Stimulated activated CD4-positive, alpha-beta T cell treated with anti-CD3 and anti-CD28 coated beads, TNF-alpha, amount 100 ng/mL, for 4 hours (primary cell): ENCODE results near the gene CXCL9.
"Not testable (repeated sequence)": the region's sequence is repeated elsewhere in the genome, so short reads cannot be mapped to it uniquely, and the experiment has no call there.

Experiments
- DNase-seq, 3 experiments: peaks; one replicate each; pipeline ENCODE4 v3.0.0-alpha.2; 2020; ENCODE audit warnings: low read depth in 3 of 3

CXCL9 gene

DNA sequence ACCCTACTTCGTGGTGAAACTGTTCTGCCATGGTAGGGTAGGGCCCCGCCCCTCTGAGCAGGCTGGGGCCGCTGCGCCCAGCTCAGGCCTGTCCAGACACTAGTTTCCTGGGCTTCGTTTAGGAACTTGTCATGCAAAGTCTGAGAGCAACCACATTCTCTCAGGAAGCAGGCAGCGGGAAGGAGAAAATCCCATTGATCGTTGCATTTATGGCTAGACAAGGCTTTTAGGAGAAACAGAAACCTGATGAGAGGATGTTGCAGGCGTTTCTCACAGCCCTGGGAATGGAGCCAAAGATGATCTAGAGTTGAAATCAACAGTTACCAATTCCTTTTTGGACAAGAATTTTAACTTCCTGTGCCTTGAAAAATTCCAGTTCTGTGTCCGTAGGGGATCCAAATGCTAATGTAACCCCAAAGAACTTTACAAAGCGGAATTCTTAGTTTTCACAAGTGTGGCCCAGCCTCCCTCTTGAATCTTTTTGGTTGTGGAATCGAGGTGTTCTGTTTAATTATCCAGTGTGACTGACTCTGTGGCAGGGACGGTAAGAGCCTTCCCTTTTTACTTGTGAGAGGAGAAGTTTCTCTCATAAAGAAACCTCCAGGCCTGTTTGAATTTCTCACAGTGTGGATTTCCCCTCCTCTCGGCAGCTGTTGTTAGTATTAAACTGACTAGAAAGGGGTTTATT, 4.5 kb upstream of the CXCL9 start:
- no peak for DNase-seq

GRCh38 chr4:76011018-76011670, 3.8 kb upstream of the CXCL9 start:
- DNase-seq, result no peak

DNA sequence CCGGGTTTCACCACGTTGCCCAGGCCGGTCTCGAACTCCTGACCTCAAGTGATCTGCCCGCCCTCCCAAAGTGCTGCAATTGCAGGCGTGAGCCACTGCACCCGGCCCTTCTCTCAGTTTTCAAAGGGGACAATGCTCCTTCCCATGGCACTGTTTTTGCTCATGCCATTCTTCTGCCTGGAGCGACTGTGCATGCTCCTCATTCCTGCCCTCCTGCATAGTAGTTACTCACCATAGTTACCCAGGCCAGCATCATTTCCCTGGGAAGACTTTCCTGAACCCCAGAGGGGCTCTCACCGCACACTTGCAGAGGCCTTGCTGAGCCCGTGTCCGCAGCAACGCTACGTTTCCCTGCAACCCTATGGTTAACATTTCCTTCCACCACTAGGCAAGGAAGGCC, 3.3 kb upstream of the CXCL9 start:
- DNase-seq, result no peak

GRCh38 chr4:76009311-76009710, 2.0 kb upstream of the CXCL9 start:
- DNase-seq, result no peak

DNA sequence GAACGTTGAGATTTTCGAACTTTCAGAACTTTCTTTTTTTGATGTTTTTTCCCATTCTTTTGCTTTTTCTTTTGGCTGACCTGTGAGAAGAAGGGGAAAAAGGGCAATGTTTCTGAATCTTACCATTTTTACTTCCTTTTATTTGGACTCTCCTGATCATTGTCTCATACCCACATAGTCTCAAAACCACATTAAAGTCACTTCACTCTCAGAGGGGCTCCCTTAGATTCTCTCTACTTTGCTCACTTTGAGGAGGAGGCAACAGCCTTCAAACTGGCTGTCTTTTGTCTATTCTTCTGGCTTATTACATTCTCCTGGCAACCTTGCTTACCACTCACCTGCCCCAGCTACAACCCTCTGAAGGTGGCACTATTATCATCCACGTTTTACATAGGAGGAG, 3.7 kb downstream of the CXCL9 start:
- no peak for DNase-seq

DNA sequence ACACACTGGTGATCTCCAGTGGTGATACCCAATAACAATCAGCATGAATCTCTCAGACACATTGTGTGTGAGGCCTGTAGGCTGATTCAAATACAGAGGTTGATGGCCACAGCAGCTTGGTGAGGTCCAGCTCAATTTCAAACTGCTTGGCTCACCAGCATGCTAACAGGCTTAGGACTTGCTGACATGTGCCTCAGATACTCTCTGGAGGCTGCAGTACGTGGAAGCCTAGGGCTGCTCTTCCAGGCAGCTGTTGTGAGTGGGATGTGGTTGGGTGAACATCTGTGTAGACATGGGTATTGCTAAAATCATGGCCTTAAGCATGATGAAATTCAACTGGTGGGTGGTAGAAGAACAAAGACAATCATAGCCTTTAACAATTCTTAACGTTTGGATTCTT, 4.3 kb downstream of the CXCL9 start:
- no peak for DNase-seq

DNA sequence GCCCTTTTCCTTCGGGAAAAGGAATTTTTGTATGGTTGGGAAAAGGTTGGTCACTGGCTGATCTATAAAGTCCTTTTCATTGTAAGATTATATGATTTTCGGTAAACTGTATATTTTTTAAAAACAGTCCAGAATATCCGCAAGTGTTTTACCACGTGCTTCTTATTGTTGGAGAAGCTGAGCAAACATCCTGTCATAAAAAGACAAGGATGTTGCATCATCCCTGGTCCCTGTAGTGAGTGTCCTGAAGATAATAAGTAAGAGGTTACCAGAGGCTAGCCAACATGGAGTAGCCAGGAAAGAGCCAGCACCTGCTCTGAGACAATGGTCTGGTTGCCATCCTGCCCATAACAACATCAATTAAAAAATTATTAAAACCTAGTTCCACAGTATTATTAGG, 5.1 kb downstream of the CXCL9 start:
- no peak for DNase-seq

DNA sequence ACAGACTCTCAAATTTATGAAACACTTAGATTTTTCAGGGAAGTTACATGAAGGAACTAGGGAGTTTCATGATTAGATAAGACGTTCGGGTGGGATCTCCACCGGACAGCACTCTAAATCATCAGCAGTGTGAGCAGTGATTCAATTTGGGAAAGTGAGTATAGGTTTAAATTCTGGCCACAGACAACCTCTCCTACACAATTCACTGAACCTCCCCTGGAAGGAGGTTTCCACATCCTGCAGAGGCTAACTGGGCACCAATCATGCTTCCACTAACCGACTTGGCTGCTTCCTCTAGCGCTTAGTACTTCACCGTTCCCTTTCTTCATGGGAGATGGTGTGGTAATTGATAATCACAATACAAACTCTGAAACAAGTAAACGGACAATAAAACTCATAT, 5.6 kb downstream of the CXCL9 start:
- no peak for DNase-seq

DNA sequence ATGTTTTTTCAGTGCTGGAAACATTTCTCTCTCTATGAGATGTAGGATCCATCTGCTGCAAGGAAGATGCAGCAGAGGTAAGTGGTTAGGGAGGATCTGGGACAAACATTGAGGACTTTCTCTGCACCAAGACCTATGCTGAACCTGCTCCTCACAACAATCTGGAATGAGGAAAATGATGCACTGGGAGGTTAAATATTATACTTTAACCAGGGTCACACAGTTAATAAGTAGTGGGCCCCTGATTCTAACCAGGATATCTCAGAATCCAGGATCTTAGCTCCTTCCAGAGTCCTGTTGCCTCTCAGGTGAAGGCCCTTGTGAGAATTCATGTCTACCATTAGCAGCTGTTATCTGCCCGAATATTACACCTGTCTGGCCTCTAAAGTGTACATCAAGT, 7.0 kb downstream of the CXCL9 start:
- DNase-seq, result no peak

- DNase-seq, result not testable (repeated sequence)
Measured at GRCh38 chr4:75998525-75999147, 8.7 kb downstream of the CXCL9 start.

- DNase-seq, result no peak
Measured at GRCh38 chr4:75997946-75998345, 9.4 kb downstream of the CXCL9 start.

- no peak for DNase-seq
Measured at GRCh38 chr4:75997081-75997480, 10.2 kb downstream of the CXCL9 start.

- DNase-seq, result peak in 1 of 3 experiments; percentile 14
Measured at GRCh38 chr4:75995727-75996126, 11.6 kb downstream of the CXCL9 start.

DNA sequence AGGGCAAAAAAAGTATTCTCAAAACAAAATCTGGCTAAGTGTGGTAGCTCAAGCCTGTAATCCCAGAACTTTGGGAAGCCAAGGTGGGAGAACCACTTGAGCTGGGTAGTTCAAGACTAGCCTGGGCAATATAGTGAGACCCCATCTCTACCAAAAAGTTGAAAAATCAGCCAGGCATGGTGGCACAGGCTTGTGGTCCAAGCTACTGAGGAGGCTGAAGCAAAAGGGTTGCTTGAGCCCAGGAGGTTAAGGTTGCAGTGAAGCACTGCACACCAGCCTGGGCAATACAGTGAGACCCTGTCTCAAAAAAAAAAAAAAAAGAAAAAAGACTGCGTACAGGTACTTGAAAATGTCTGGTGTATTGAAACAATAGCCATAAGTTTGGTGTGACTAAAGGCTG, 14.8 kb downstream of the CXCL9 start:
- no peak for DNase-seq

- no peak for DNase-seq
Measured at GRCh38 chr4:75989846-75990528, 17.3 kb downstream of the CXCL9 start.

GRCh38 chr4:75985116-75985515, 22.2 kb downstream of the CXCL9 start:
- DNase-seq, result no peak

- DNase-seq, result no peak
Measured at GRCh38 chr4:75980576-75980975, 26.7 kb downstream of the CXCL9 start.

DNA sequence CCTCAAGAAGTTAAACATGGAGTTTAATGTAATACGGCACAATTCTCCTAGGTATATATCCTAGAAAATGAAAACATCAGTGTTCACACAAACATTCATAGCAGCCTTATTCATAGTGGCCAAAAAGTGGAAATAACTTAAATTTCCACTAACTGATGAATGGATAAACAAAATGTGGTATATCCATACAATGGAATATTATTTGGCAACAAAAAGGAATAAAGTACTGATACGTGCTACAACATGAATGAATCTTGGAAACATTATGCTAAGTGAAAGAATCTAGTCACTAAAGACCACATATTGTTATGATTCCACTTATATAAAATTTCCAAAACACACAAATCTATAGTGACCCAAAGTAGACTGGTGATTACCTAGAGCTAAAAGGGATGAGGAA, 31.1 kb downstream of the CXCL9 start:
- no peak for DNase-seq

DNA sequence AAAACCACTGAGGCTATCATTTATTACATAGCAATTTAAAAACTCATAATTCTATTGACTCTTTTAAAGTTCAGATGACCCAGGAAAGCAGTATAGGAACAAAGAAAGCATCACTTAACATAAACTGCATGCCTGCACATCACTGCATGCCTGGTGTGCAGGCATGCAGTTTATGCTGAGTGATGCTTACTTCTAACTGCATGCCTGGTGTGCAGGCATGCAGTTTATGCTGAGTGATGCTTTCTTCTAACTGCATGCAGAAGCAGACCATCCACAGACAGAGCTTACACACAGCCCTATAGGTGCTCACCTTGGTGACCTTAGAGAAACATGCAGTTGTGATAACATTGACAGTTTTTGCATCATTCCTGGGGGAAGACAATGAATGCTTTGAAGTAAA, 33.5 kb downstream of the CXCL9 start:
- DNase-seq, result no peak

GRCh38 chr4:75968084-75968483, 39.2 kb downstream of the CXCL9 start:
- DNase-seq, result no peak

GRCh38 chr4:75963558-75963957, 43.8 kb downstream of the CXCL9 start:
- no peak for DNase-seq

DNA sequence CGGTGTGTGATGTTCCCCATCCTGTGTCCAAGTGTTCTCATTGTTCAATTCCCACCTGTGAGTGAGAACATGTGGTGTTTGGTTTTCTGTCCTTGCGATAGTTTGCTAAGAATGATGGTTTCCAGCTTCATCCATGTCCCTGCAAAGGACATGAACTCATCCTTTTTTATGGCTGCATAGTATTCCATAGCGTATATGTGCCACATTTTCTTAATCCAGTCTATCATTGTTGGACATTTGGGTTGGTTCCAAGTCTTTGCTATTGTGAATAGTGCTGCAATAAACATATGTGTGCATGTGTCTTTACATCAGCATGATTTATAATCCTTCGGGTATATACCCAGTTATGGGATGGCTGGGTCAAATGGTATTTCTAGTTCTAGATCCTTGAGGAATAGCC, 45.2 kb downstream of the CXCL9 start:
- not testable (repeated sequence) for DNase-seq

DNA sequence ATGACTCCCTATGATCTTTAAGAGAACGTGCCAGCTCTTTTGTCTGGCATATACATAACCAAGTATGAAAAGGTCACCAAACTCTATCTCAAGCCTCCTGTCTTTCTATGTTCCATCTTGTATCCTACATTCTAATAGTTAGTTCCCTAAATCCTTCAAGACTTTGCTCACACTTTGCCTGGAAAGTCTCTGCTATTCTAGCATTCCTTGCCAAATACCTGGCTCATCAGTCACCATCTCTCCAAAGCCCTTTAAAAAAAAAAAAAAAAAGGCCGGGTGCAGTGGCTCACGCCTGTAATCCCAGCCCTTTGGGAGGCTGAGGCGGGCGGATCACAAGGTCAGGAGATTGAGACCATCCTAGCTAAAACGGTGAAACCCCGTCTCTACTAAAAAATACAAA, 48.8 kb downstream of the CXCL9 start:
- not testable (repeated sequence) for DNase-seq
